CD4-positive, alpha-beta T cell (primary cell): ENCODE measurements around the gene MAP3K1. TPM values are rescaled to one million over a fixed set of nuclear protein-coding genes. Genes with fewer than 3 reads are reported as not detected.
A peak's percentile ranks its signal among the peaks of the same experiment; 100 is the strongest.

Experiments used
- ATAC-seq: fragments of 200-7000 bp; cut with Tn5 transposase; one replicate; pipeline ENCODE4 v1.10.0; 2022; ENCODE audit warnings: mild to moderate bottlenecking; ENCODE audit not compliant: poor library complexity
- CTCF ChIA-PET: fragments of 350-600 bp; sonication (Branson Sonifier 250); formaldehyde crosslinking; loops from one replicate; lab custom pipeline; 2021; ENCODE audit warnings: antibody characterized with exemption, inconsistent platforms; lab: Charles Lee
- POLR2A ChIA-PET: fragments of 350-600 bp; sonication (Branson Sonifier 250); formaldehyde crosslinking; loops from one replicate; lab custom pipeline; 2021; ENCODE audit warnings: antibody characterized with exemption, inconsistent platforms; lab: Charles Lee
- DNase-seq, 14 experiments: peaks; one replicate each; pipeline ENCODE4 v3.0.0-alpha.2; 2013 to 2020; ENCODE audit warnings: mixed read lengths in 2 of 14
- H3K27ac ChIP-seq, 2 donors: one replicate each; pipeline versions ENCODE4 v1.5.1 to v1.7.0; 2013; ENCODE audit warnings: low read length in 2 of 2, low read depth in 1 of 2, mild to moderate bottlenecking in 1 of 2
- H3K27me3 ChIP-seq, 2 experiments: 1 replicate in 1 of 2; 2 replicates in 1 of 2; pipeline versions ENCODE4 v1.6.1 to v1.7.0; 2013; ENCODE audit warnings: low read length in 2 of 2, control low read depth in 1 of 2, mild to moderate bottlenecking in 1 of 2, moderate library complexity in 1 of 2; ENCODE audit not compliant: insufficient read depth in 2 of 2, control insufficient read depth in 1 of 2
- H3K36me3 ChIP-seq: one replicate; pipeline ENCODE4 v1.6.1; 2013; ENCODE audit warnings: low read length, control low read depth; ENCODE audit not compliant: insufficient read depth
- H3K4me1 ChIP-seq: one replicate; pipeline ENCODE4 v1.6.1; 2013; ENCODE audit warnings: low read length, control low read depth; ENCODE audit not compliant: insufficient read depth
- H3K4me3 ChIP-seq: one replicate; pipeline ENCODE4 v1.5.1; 2013; ENCODE audit warnings: mild to moderate bottlenecking, low read length, moderate library complexity
- H3K9me3 ChIP-seq, 2 experiments: 1 replicate in 1 of 2; 2 replicates in 1 of 2; pipeline versions ENCODE4 v1.6.1 to v1.7.0; 2013; ENCODE audit warnings: low read length in 2 of 2, mild to moderate bottlenecking in 2 of 2, control low read depth in 1 of 2, moderate library complexity in 1 of 2; ENCODE audit not compliant: control insufficient read depth in 1 of 2, insufficient read depth in 1 of 2
- H3K27ac Mint-ChIP-seq: one replicate; pipeline ENCODE4 v1.8.0; 2020; ENCODE audit warnings: mixed read lengths
- H3K27me3 Mint-ChIP-seq: one replicate; pipeline ENCODE4 v1.8.0; 2021; ENCODE audit warnings: mixed read lengths
- H3K36me3 Mint-ChIP-seq: one replicate; pipeline ENCODE4 v1.8.0; 2021; ENCODE audit warnings: low read depth, mixed read lengths
- H3K4me1 Mint-ChIP-seq: one replicate; pipeline ENCODE4 v1.8.0; 2021; ENCODE audit warnings: low read depth, mixed read lengths
- H3K4me3 Mint-ChIP-seq: one replicate; pipeline ENCODE4 v1.8.0; 2020; ENCODE audit warnings: mild to moderate bottlenecking, mixed read lengths
- H3K9me3 Mint-ChIP-seq: one replicate; pipeline ENCODE4 v1.8.0; 2020; ENCODE audit warnings: mixed read lengths
- intact Hi-C, 2 experiments: fragments of 100-400 bp; cut with DNase I in 1 of 2; cut with micrococcal nuclease in 1 of 2; formaldehyde crosslinking; loops; one replicate each; pipeline versions ENCODE4 v1.15.1 to v1.9.0; 2023 to 2025; cut with DNase I, micrococcal nuclease
- total RNA-seq, 174 experiments: library from RNA in 2 of 174; stranded (reverse) in 2 of 174; gene quantifications; one replicate each; pipeline ENCODE4 v1.2.3 and lab custom pipeline; 2021 to 2026
- TF ChIP-seq, protein P1 (sequence below): fragments of 200-600 bp; IDR thresholded peaks from one replicate; pipeline ENCODE4 v1.8.0; 2022; ENCODE audit warnings: antibody characterized with exemption, mild to moderate bottlenecking

Gene MAP3K1
- total RNA-seq, 2 experiments from 2014 or later, result 59.4 to 62.5 TPM

DNA sequence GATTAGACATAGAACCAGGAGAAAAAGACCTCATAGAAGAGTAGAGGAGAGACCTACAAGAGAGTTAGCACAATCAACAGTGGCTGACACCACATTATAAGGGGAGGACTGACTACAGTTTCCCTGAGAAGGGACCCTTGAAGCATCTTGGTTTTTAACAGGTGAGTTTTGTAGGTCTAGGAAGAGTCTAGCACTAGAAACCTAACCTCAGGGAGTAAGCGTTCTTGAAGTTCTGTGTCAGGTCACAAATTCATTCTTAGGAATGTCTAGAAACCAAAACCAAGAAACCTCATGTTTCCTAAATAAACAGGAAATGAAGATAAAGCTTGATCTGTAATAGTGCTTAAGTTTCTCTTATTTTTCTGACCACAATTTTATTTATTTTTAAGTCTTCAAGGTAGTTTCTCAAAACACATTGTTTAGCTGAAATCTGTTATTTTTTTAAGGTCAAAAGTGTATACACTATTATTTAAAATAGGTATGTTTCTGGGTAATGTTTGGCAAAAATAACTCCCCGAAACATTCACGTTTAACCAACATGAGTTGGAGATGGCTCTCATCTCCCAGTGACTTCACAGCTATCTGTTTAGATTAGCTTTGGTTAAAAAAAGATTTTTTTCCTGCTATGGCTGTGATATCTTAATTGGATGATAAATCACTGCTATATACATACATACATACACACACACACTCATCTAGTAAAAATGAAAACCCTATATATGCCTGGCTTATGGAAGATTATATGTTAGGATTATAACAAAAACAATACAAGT lies 37.1 kb downstream of the MAP3K1 start:
- Histone ChIP-seq H3K4me3 (peak overlapping the region; percentile 2), H3K4me1 (peaks cover 46% of the 10 kb centered on the region), H3K9me3 (no peaks in the 10 kb centered on the region), H3K36me3 (peaks cover 1% of the 10 kb centered on the region), H3K27ac (peak overlapping the region in 1 of 2 donors; percentile 30), H3K27me3 (no peaks in the 10 kb centered on the region)
- intact Hi-C loops, result loop anchor here in 1 of 2 experiments (5.0 kb wide), 1 partner anchor 35 kb away; the partner anchor contains the start of gene MAP3K1
- ChIA-PET POLR2A (interaction anchor here (0.6 to 2.1 kb wide), 7 partner anchors 9 to 582 kb away, joined by 3 to 9 read pairs (median 3); partner anchors contain the start of gene GPBP1), CTCF (interaction anchor here (0.6 to 2.1 kb wide), 3 partner anchors 10 to 1108 kb away, joined by 3 to 6 read pairs (median 6); no protein-coding TSS in a partner anchor)
- Mint-ChIP-seq H3K27me3 (no peaks in the 10 kb centered on the region), H3K4me1 (peaks cover 94% of the 10 kb centered on the region), H3K9me3 (no peaks in the 10 kb centered on the region), H3K4me3 (peak overlapping the region; percentile 50), H3K27ac (peak overlapping the region; percentile 43), H3K36me3 (peaks cover 11% of the 10 kb centered on the region)
- peak; percentile 51 for ATAC-seq
- TF ChIP-seq, protein P1, sequence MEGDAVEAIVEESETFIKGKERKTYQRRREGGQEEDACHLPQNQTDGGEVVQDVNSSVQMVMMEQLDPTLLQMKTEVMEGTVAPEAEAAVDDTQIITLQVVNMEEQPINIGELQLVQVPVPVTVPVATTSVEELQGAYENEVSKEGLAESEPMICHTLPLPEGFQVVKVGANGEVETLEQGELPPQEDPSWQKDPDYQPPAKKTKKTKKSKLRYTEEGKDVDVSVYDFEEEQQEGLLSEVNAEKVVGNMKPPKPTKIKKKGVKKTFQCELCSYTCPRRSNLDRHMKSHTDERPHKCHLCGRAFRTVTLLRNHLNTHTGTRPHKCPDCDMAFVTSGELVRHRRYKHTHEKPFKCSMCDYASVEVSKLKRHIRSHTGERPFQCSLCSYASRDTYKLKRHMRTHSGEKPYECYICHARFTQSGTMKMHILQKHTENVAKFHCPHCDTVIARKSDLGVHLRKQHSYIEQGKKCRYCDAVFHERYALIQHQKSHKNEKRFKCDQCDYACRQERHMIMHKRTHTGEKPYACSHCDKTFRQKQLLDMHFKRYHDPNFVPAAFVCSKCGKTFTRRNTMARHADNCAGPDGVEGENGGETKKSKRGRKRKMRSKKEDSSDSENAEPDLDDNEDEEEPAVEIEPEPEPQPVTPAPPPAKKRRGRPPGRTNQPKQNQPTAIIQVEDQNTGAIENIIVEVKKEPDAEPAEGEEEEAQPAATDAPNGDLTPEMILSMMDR, result no peak
- DNase-seq, result peak in 2 of 14 experiments; percentile 33 to 56

DNA sequence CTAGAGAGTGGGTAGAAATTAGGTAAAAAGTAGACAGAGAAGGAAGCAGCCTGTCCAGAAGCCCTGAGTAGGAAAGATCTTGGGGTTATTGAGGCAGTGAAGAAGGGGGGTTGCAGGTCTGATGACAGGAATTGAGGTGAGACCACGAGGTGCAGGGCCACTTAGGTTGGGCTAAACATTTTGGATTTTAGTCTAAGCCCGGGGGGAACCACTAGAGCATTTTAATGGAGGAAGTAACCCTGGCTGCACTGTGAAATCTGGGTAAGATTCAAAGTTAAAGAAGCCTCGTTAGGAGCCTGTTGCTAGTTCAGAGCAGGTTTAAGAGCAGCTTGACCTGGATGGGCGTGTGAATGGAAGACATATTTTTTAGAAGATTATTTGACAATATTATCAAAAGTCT lies 38.3 kb downstream of the MAP3K1 start:
- Mint-ChIP-seq H3K36me3 (peaks cover 23% of the 10 kb centered on the region), H3K4me1 (peaks cover 93% of the 10 kb centered on the region), H3K4me3 (peak overlapping the region; percentile 53), H3K27me3 (no peaks in the 10 kb centered on the region), H3K9me3 (no peaks in the 10 kb centered on the region), H3K27ac (peak overlapping the region; percentile 72)
- Histone ChIP-seq H3K27me3 (no peaks in the 10 kb centered on the region), H3K4me3 (no peak overlapping the region), H3K4me1 (peaks cover 43% of the 10 kb centered on the region), H3K9me3 (no peaks in the 10 kb centered on the region), H3K27ac (no peak overlapping the region), H3K36me3 (peaks cover 14% of the 10 kb centered on the region)
- POLR2A ChIA-PET, result no interaction called here
- TF ChIP-seq, protein P1, result no peak
- intact Hi-C loops, result loop anchor here in 1 of 2 experiments (5.0 kb wide), 1 partner anchor 36 kb away; the partner anchor contains the start of gene MAP3K1
- DNase-seq, result no peak
- no peak for ATAC-seq
- CTCF ChIA-PET, result interaction anchor here (1.7 kb wide), 1 partner anchor 30 kb away, joined by 4 read pairs; no protein-coding TSS in a partner anchor

DNA sequence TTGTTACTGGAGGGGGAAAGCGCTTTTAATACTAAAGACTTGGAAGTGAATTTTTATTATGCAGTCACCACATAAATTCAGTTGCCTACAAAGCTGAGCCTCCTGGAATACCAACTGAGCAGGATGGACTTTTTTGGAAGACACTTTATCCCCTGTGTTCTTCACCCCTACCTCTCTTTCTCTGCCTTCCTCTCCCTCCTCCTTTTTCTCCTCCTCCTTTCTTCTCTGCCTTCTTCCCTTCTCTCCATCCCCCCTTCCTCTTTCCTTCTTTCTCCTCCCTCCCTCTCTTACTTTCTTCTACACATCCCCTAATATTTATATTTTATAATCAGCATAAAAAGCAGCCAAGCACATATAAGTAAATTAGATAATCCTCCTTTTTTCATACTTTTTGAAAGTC lies 39.6 kb downstream of the MAP3K1 start:
- Mint-ChIP-seq H3K27me3 (no peaks in the 10 kb centered on the region), H3K27ac (peak overlapping the region; percentile 50), H3K9me3 (no peaks in the 10 kb centered on the region), H3K36me3 (peaks cover 35% of the 10 kb centered on the region), H3K4me3 (peak overlapping the region; percentile 49), H3K4me1 (peaks cover 82% of the 10 kb centered on the region)
- POLR2A ChIA-PET, result no interaction called here
- CTCF ChIA-PET, result interaction anchor here (1.6 to 1.7 kb wide), 2 partner anchors 17 to 32 kb away, joined by 4 to 6 read pairs; no protein-coding TSS in a partner anchor
- Histone ChIP-seq H3K27ac (no peak overlapping the region), H3K27me3 (no peaks in the 10 kb centered on the region), H3K9me3 (no peaks in the 10 kb centered on the region), H3K4me3 (no peak overlapping the region), H3K36me3 (peaks cover 25% of the 10 kb centered on the region), H3K4me1 (peaks cover 36% of the 10 kb centered on the region)
- intact Hi-C loops, result loop anchor here in 1 of 2 experiments (5.0 kb wide), 1 partner anchor 38 kb away; the partner anchor contains the start of gene MAP3K1
- DNase-seq (no peak), ATAC-seq (no peak)
- TF ChIP-seq, protein P1, result no peak
